Hematopoietic multipotent progenitor cell treated with erythropoietin and hydrocortisone succinate and interleukin-3 and kit ligand, for 8 days (in vitro differentiated cells): ENCODE measurements around the gene DEAF1.

Source experiments
- DNase-seq: peaks from one replicate; pipeline ENCODE4 v3.0.0-alpha.2; 2015

DEAF1 gene

DNA sequence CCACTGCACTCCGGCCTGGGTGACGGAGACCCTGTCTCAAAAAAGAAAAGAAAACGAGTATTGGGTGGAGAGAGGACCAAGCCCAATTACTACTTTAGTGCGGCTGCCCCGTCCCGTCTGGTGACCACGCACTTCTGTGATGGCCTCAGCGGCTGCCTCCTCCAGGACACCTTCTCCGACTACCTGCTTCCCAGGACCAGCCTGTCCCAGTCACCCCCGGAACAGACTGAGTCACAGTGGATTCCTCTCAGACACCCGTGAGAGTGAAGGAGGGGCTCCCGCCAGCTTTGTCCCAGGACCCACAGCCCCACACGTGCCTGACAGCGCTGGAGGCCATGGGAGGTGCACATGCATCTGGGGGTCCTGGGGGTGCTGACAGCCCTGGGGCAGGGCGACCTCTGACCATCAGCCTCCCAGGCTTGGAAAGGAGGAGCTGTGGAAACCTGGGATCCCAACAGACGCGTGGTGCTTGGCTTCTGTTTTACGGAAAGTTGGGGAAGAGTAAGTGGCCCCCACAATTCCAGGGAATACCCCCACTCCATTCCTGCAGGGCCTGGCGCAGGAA, 53.1 kb downstream of the DEAF1 start:
- no peak for DNase-seq

DNA sequence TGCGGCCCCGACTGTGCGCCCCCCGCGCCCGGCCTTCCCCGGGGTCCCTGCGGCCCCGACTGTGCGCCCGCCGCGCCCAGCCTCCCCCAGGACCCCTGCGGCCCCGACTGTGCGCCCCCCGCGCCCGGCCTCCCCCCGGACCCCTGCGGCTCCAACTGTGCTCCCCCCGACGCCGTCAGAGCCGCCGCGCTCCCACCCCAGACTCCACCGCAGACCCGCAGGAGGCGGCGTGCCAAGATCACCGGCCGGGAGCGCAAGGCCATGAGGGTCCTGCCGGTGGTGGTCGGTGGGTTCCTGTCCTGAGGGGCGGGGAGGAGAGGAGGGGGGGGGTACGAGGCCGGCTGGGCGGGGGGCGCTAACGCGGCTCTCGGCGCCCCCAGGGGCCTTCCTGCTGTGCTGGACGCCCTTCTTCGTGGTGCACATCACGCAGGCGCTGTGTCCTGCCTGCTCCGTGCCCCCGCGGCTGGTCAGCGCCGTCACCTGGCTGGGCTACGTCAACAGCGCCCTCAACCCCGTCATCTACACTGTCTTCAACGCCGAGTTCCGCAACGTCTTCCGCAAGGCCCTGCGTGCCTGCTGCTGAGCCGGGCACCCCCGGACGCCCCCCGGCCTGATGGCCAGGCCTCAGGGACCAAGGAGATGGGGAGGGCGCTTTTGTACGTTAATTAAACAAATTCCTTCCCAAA, 54.9 kb downstream of the DEAF1 start:
- no peak for DNase-seq

DNA sequence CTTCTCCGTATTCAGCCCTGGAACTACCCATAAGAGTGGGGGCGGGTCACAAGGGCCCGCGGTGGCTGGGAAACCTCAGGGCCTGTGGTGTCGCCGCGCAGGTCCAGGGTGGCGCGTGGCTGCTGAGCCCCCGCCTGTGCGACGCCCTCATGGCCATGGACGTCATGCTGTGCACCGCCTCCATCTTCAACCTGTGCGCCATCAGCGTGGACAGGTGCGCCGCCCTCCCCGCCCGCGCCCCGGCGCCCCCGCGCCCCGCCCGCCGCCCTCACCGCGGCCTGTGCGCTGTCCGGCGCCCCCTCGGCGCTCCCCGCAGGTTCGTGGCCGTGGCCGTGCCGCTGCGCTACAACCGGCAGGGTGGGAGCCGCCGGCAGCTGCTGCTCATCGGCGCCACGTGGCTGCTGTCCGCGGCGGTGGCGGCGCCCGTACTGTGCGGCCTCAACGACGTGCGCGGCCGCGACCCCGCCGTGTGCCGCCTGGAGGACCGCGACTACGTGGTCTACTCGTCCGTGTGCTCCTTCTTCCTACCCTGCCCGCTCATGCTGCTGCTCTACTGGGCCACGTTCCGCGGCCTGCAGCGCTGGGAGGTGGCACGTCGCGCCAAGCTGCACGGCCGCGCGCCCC, 55.6 kb downstream of the DEAF1 start:
- DNase-seq, result no peak

DNA sequence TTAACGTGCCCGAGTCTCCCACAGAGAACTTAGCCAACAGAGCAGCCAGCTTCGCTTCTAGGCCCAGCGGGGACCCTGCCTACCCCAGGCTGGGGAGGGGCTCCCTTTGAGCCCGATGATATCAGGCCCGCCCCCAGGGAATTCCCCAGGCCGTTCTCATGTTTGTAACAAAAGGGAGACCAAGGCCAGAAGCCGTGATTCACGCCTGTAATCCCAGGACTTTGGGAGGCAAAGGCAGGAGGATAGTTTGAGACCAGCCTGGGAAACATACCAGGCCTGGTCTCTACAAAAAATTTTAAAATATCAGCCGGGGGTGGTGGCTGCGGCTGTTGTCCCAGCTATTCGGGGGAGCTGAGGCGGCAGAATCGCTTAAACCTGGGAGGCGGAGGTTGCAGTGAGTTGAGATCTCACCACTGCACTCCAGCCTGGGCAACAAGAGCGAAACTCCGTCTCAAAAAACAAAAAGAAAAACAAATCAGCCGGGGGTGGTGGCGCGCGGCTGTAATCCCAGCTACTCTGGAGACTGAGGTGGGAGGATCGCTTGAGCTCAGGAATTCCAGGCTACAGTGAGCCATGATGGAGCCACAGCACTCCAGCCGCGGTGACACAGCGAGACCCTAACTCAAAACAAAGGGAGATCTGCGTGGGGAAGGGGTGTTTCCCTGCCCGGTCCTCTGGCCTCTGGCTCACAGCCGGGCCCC, 56.2 kb downstream of the DEAF1 start:
- no peak for DNase-seq

DNA sequence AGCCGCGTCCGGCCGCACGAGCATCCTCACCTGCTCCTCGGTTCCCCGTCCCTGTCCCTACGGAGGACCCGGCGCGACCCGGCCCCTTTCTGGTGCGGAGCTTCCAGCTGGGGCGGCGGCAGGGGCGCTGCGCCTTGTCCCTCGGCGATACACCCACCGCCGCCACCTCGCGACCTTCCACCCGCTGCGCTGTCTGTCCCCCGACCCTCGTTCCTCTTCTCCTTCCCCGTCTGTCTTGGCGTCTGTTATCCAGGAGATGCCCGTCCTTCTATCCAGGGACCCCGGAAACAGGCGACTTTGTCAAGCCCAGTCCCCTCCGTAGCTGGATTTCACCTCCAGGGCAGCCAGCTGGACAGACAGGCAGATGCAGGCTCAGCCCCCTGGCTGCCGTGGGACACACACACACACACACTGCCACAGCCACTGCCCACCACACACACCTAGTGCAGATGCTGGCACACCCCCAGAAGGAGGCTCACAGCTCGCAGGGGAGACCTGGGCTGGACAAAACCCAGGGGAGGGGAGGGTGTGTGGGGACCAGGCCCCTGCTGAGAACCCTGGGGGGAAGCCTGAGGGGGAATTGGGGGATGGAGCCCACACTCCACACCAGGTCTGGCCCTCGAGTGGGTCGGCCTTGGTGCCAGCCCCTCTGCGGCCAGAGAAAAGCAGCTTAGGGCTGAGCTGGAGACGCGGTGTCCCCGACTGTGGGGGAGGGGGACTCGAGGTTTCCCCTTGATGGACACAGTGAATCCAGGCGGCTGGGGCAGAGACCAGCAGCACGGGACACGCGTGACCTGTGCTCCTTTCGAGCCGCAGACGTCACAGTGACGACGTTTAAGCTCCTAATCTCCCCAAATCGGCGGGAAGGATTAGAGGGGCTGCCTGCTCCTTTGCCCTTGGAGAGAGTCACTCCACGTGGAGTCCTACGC, 57.2 kb downstream of the DEAF1 start:
- DNase-seq, result no peak

DNA sequence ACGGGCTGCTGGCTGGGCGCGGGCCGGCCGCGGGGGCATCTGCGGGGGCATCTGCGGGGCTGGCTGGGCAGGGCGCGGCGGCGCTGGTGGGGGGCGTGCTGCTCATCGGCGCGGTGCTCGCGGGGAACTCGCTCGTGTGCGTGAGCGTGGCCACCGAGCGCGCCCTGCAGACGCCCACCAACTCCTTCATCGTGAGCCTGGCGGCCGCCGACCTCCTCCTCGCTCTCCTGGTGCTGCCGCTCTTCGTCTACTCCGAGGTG, 57.8 kb downstream of the DEAF1 start:
- DNase-seq, result no peak

DNA sequence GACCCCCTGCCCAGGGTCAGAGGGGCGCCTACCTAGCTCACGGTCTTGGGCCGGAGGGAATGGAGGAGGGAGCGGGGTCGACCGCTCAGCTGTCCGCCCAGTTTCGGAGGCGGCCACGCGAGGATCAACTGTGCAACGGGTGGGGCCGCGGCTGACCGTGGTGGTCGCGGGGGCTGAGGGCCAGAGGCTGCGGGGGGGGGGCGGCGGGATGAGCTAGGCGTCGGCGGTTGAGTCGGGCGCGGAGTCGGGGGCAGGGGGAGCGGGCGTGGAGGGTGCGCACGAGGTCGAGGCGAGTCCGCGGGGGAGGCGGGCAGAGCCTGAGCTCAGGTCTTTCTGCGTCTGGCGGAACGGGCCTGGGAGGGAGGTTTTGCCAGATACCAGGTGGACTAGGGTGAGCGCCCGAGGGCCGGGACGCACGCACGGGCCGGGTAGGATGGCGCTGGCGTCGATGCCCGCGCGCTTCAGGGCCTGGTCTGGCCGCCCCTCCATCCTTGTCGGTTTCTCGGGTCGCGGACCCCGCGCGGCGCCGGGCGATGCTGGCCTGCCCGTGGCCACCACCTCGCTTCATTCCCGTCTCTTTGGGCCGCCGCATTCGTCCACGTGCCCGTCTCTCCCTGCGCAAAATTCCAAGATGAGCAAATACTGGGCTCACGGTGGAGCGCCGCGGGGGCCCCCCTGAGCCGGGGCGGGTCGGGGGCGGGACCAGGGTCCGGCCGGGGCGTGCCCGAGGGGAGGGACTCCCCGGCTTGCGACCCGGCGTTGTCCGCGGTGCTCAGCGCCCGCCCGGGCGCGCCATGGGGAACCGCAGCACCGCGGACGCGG, 58.3 kb downstream of the DEAF1 start, which contains the start of gene DRD4:
TSS of gene DRD4 (plus strand) at position 759 of the 822 bp plus-strand sequence. CDS start at position 795, 36 bp downstream.
- no peak for DNase-seq

DNA sequence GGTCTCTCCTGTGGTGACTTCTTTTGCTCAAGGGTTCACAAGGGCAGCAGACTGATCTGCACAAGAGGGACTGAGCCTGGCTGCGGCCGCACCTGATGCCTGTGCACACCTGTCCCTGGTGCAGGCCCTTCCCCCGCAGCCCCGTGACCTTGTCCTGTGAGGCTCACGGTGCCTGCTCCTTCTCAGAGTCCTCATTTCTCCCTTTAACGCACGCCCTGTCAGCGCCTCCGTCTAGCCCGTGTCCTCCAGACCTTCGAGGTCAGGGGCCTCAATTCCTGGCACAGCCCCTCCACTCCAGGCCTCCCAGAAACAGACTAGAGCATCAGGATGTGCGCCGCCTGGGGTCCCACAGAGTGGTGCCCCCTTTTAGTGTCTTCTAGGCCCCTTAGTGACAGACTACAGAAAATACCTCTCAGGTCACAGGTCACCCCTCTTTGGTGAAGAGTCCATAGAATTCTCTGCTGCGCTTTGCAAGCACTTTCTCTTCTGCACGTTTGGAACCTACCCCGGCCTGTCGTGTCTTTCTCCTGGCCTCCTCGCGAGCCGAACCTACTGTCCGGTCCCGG, 59.0 kb downstream of the DEAF1 start:
- no peak for DNase-seq

DNA sequence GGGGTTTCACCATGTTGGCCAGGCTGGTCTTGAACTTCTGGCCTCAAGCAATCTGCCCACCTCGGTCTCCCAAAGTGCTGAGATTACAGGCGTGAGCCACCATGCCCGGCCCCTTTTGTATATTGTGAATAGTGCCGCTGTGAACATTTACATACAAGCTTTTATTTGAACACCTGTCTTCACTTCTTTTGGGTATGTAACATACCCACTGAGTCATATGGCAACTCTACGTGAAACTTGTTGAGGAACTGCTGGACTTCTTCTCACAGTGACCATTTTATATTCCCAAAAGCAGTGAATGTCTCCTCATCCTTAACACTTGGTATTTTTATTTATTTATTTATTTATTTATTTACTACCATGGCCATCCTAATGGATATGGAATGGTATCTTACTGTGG, 64.2 kb downstream of the DEAF1 start:
- DNase-seq, result no peak

DNA sequence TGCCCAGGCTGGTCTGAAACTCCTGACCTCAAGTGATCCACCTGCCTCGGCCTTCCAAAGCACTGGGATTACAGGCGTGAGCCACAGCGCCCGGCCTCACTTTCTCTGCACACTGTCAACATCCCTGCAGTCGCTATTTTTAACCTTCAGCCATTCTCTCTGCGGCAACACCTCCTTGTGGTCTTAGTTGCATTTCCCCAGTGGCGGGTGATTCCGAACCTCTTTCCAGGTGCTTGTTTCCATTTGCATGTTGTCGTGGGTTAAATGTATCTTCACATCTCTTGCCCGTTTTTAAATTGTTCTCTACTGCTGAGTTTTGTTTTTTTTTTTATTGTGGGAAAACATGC, 65.8 kb downstream of the DEAF1 start:
- no peak for DNase-seq

DNA sequence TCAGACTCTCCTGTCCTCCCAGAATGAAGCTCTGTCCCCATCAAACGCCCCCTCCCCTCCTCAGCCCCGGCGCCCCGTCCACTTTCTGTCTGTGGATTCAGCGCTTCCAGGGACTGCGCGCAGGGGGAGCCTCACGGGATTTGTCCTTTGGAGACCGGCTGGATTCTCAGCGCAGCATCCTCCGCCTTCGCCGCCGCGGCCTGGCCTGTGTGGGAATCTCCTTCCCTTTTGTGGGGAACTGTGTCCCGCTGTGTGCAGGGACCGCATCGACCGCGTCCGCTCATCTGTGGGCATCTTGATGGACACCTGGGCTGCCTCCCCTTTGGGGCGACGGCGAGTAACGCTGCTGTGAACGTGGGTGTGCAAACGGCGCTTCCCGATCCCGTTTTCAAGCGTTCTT, 67.0 kb downstream of the DEAF1 start:
- no peak for DNase-seq

DNA sequence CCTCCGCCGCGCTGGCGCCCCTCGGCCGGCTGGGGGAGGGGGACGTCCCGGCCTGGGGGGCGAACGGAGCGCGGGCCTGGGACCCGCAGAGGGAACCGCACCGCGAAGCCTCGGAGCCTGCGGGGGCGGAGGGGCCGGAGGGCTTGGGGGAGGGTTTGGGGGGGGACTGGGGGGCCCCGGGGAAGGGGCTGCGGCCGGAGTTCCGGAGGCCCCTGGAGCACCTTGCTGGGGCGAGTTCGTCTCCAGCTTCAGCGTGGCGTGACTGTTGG, 67.8 kb downstream of the DEAF1 start:
- no peak for DNase-seq

DNA sequence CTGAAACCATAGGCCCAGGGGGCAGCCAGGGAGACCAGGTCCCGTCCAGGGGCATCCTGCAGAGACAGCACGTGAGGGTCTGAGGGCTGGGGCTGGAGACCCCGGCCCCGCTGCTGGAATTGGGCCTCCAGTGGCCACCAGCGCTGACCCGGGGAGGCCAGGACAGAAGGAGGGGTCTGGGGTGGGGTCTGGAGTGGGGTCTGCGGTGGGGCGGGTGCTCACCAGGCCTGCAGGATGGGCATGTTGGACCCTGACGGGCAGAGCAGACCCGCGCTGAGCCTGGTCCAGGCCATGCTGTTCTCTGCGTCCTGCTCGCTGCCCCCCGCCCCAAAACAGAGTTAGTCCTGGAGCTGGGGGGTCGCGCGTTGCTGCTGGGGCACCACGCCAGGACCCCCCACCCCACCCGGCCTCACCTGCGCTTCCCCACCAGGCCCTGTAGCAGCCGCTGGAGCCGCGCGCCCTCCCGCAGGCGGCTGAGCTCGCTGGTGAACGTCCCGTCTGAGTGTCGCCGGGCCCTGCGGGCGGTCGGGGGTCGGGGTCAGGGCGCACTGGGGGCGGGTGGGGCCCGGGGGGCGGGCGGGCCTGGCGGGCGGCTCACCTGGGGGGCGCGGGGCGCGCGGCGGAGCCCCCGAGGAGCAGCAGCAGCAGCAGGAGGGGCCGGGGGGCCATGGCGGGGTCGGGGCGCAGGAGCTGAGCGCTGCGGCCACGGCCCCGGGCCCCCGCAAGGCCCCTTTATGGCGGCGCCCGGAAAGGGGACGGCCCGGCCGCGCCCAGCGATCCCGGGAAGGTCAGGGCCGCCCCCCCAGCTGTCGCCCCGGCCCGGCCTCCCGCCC, 68.3 kb downstream of the DEAF1 start, which contains the start of gene SCT:
TSS of gene SCT (minus strand) at position 707 of the 833 bp plus-strand sequence. CDS start at position 669, 38 bp downstream.
- no peak for DNase-seq

DNA sequence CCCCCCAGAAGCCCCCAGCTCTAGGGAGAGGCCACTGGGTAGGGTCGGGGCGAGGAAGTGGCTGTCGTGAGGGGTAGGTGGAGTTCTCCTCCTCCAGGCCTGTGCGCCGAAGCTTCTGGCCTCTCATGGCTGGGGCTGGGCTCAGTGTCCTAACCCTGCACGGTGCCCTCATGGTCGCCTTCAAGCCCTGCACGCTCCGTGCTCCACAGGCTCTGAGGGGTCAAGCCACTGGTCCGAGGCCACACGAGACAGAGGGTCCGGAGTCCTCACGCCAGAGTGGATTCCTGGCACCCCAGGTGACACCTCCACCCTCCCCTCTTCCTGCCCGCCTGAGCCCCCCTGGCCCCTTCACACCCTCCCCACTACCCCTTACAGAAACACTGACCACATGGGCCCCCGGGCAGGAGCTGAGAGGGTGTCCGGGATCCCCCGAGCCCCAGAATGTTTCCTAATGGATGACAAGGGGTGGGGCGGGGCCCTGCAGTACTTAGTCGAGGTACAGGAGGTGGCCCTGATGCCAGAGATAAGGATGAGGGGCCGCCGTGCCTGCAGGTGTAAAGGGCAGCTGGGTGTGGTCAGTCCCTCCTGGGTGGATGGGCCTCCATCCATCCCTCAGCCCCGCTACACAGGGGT, 69.3 kb downstream of the DEAF1 start:
- DNase-seq, result no peak

DNA sequence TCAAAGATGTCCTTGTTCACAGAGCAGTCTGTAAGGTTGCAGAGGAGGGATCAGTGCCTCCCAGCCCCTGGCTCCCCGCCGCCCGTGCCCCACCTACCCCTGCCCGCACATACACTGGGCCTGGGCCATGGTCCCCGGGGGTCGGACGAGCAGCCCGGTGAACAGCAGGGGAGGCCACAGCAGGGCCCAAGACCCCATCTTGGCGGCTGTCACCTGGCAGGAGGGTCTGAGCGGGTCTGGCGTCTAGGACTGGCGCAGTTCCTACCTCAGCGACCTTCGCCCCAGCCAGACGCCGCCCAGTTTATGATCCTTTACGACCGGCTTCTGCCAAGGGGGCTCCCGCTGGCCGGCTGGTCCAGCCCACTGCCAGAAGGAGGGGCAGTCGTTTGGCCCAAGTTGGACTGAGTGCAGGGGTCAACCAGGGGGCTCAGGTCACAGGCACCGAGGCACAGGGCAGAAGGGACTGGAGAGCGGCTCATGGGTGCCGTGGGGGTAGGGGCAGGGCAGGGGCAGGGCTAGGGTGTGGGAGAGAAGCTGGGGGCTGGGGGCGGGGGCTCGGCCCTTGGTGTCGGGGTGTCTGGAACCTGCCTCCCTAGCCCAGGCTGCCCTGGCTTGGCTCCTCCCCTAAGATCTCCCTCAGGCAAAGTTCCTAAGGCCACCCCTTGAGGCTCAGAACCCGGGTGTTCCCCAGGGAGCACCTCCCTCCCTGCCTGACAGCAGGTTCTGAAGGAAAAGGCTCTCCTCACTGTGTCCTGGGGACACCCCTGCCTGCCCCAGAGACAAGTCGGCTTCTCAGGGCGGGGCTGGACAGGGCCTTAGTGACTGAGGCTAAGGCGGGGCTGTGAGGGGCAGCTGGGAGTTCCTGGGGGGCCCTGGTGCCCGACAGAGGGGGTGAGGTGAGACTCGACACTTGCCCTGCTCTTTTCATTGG, 70.1 kb downstream of the DEAF1 start, which contains the start of gene CDHR5:
TSS of gene CDHR5 (minus strand) at position 251 of the 931 bp plus-strand sequence. CDS start at position 198, 53 bp downstream.
- no peak for DNase-seq

DNA sequence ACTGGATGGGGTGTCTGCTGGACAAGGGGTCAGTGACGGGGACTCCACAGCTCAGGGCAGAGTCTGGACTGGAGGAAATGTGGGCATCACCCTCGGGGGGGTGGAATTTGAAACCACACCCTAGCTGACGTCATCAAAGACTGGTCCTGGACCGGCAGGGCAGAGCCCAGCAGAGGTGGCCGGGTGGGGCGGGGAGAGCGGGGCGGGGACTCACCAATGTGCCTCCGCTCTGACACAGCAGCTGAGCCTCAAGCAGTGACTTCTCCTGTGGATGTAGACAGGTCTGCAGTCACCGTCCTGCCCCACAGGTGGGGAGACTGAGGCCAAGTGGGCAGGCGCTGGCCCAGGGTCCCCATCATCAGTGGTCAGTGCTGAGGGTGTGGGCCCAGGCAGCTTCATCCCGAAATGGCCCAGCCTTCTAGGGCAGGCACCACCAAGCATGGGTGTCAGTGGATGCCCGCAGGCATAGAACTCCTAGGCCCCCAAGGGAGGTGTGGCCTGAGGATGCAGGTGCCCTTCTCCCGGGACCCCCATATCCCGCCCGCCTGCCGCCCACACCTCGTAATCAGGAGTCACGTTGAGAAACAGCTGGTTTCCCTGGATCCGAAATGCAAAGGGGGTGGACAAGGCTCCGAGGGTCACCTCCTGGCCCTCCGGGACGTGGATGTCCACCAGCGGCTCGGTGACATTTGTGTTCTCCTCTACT, 70.9 kb downstream of the DEAF1 start:
- no peak for DNase-seq

DNA sequence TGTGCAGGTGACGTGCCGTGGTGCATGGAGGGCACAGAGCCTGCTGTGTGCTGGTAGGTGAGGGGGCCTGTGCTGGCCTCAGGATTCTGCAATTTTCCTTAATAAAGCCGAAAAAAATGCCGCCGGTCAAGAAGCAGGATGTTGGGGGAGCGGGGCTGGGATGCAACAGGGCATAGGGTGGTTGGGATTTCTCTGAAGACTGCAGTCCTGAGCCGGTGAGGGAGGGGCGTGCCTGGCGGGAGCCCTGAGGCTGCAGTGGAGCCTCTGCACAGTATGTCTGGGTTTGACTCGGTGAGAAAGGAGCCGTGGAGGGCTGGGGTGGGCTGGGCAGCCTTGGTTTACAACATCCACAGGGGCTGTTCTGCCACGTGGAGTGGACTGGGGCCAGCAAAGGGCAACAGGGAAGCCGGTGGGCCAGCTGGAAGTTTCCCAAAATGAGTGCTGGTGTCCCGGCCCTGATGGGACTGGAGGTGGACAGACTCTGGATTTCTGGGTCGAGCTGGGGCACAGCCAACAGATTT, 71.6 kb downstream of the DEAF1 start:
- DNase-seq, result no peak

DNA sequence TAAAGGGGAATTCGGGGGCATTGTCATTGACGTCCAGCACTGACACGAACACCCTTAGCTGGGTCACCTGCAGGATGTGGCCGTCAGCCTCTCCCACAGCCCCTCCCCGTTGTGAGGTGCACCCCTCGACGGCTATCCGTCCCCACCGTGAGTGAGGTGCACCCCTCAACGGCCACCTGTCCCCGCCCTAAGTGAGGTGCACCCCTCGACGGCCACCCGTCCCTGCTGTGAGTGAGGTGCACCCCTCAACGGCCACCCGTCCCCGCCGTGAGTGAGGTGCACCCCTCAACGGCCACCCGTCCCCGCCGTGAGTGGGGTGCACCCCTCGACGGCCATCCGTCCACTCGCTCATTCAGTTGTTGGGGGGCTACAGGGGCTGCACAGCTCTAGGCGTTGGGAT, 73.2 kb downstream of the DEAF1 start:
- no peak for DNase-seq
